RWPE1 (cell line): ENCODE measurements around the gene NSUN6.

ENCODE experiments used
- CTCF ChIA-PET: fragments of 350-600 bp; sonication (Branson Sonifier 250); formaldehyde crosslinking; extraction: SDS; loops from one replicate; lab custom pipeline; 2021; lab: Yijun Ruan, JAX
- POLR2A ChIA-PET: fragments of 400-600 bp; formaldehyde crosslinking; extraction: SDS; loops from one replicate; lab custom pipeline; 2020; ENCODE audit warnings: antibody characterized with exemption; ENCODE audit not compliant: low non-redundant PET; lab: Yijun Ruan, JAX
- DNase-seq: peaks from one replicate; pipeline ENCODE4 v3.0.0; 2012; ENCODE audit warnings: low spot score
- H3K27ac ChIP-seq: fragments of 450-650 bp; 2 replicates; pipeline ENCODE4 v1.5.1; 2017
- CTCF ChIP-seq: fragments of 450-650 bp; conservative IDR thresholded peaks from 2 replicates; pipeline ENCODE4 v1.5.1; 2017; ENCODE audit warnings: low read depth, mild to moderate bottlenecking

Gene NSUN6

GRCh38 chr10:18540195-18540594 lies 111.2 kb downstream of the NSUN6 start:
- no peak overlapping the region for H3K27ac ChIP-seq
- ChIA-PET POLR2A (no interaction called here), CTCF (no interaction called here)
- DNase-seq, result no peak
- no peak for TF ChIP-seq CTCF

GRCh38 chr10:18539335-18539734 lies 112.1 kb downstream of the NSUN6 start:
- H3K27ac ChIP-seq, result no peak overlapping the region
- DNase-seq, result no peak
- CTCF ChIA-PET, result no interaction called here
- no peak for TF ChIP-seq CTCF
- POLR2A ChIA-PET, result no interaction called here

DNA sequence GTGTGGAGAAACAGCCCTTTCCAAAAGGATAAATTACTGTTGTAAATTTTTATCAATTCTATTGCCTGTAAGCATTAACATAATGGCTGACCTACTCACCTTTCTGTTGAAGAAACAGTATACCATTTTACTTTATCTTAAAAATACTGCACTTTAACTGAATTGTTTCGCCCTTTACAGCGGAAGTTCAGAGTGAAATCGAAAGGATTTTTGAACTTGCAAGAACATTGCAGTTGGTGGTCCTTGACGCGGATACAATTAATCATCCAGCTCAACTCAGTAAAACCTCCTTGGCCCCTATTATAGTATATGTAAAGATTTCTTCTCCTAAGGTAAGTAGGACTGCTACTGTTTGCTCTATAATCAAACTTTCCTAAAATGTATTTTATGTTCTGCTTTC lies 117.5 kb downstream of the NSUN6 start:
- ChIA-PET CTCF (no interaction called here), POLR2A (no interaction called here)
- TF ChIP-seq CTCF, result no peak
- no peak overlapping the region for H3K27ac ChIP-seq
- no peak for DNase-seq

GRCh38 chr10:18532881-18533535 lies 118.4 kb downstream of the NSUN6 start:
- no peak overlapping the region for H3K27ac ChIP-seq
- no peak for TF ChIP-seq CTCF
- ChIA-PET POLR2A (no interaction called here), CTCF (no interaction called here)
- no peak for DNase-seq

GRCh38 chr10:18528292-18528691 lies 123.1 kb downstream of the NSUN6 start:
- ChIA-PET CTCF (no interaction called here), POLR2A (no interaction called here)
- DNase-seq, result no peak
- H3K27ac ChIP-seq, result no peak overlapping the region
- TF ChIP-seq CTCF, result no peak

DNA sequence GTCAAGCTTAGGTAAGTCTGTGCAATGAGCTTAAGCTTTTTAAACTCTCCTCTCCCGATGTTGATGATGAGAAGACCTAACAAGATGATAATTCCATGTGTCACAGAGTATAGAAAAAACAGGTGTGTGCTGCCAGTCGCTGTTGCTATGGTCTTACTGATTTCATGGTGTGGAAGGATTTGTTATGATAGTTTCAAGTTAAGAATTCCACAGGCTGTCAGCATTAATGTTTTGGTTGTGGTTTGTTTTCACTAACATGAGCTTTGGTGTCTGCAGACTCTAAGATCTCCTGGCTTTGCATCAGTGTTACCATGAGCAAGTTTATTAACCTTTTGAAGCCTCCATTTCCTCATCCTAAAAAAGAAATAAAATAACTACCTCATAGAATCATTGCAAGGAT lies 123.7 kb downstream of the NSUN6 start:
- ChIA-PET POLR2A (no interaction called here), CTCF (no interaction called here)
- no peak overlapping the region for H3K27ac ChIP-seq
- no peak for DNase-seq
- TF ChIP-seq CTCF, result no peak
